Activated CD4-positive, alpha-beta T cell treated with anti-CD3 and anti-CD28 coated beads, Interleukin-2, amount 50 U/mL, for 4 hours (primary cell): Measurements from ENCODE around the gene C1QA.

Experiments
- DNase-seq, 2 experiments: peaks; one replicate each; pipeline ENCODE4 v3.0.0-alpha.2; 2020

C1QA gene

DNA sequence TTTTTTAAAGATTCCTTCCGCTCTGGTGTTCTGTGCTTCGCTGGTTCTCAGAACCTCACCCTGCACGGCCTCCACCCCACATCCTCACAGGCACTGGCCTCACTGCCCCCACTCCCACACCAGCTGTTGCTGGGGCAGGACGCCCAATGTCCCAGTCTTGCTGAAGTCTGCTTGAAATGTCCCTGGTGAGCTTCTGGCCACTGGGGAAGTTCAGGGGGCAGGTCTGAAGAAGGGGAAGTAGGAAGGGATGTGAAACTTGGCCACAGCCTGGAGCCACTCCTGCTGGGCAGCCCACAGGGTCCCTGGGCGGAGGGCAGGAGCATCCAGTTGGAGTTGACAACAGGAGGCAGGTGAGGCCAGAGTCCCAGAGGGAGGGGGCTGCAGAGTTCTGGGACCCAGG is at the start of gene C1QA:
Gene C1QA, plus strand, starts transcription at position 276 of the 400 bp plus-strand sequence. CDS start 989 bp downstream, outside the sequence.
- DNase-seq, result no peak

- no peak for DNase-seq
Measured at GRCh38 chr1:22587247-22587646, 49.2 kb upstream of the C1QA start.

DNA sequence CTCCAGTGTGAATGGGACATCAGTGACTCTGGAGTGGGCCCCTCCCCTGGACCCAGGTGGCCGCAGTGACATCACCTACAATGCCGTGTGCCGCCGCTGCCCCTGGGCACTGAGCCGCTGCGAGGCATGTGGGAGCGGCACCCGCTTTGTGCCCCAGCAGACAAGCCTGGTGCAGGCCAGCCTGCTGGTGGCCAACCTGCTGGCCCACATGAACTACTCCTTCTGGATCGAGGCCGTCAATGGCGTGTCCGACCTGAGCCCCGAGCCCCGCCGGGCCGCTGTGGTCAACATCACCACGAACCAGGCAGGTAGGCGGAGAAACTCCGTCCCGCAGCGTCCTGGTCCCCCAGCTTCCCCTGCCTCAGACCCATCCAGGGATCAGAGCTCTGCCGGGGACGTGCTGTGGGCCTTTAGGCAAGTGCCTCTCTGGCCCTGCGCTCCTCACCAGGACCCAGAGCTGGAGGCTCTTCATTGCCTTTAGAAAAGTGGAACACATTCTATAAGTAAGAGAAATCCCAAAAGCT is 47.5 kb upstream of the C1QA start:
- DNase-seq, result no peak

- DNase-seq, result no peak
Measured at GRCh38 chr1:22591576-22591975, 44.9 kb upstream of the C1QA start.

DNA sequence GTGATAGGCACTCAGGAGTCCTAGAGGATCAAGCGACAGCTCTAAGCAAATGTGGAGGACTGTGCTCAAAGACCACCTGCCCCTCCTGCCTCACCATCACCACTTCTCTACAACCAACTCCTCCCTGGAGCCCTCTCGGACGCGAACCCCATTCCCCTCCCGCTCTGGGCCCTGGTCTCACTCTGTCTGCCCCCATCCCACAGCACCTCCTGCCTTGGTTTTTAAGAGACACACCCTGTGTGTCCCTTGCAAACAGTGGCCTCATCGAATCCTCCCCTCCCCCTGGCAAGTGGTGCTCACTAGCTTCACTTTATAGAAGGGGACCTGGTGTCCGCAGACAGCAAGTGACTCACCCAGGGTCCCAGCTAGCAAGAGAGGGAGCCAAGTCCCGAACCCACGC is 44.4 kb upstream of the C1QA start:
- DNase-seq, result no peak

- DNase-seq, result no peak
Measured at GRCh38 chr1:22592919-22593790, 43.3 kb upstream of the C1QA start.

DNA sequence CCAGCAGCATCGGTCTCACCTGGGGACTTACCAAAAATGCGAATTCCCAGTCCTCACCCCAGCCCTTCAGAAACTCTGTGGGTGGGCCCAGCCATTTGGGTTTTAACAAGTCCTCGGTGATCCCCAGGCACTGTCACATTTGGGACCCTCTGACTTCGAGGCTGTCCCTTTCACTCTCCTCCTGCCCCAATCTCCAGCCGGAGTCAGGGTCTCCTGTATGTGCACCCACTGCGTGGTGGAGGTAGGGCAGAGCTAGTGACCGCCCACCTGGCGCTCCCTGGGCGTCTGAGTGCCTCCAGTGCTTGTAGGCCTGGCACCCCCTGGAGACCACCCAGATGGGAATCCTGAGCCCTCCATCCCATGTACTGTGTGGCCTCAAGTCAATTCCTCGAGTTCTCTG is 42.0 kb upstream of the C1QA start:
- no peak for DNase-seq

GRCh38 chr1:22595108-22595507 is 41.3 kb upstream of the C1QA start:
- no peak for DNase-seq

DNA sequence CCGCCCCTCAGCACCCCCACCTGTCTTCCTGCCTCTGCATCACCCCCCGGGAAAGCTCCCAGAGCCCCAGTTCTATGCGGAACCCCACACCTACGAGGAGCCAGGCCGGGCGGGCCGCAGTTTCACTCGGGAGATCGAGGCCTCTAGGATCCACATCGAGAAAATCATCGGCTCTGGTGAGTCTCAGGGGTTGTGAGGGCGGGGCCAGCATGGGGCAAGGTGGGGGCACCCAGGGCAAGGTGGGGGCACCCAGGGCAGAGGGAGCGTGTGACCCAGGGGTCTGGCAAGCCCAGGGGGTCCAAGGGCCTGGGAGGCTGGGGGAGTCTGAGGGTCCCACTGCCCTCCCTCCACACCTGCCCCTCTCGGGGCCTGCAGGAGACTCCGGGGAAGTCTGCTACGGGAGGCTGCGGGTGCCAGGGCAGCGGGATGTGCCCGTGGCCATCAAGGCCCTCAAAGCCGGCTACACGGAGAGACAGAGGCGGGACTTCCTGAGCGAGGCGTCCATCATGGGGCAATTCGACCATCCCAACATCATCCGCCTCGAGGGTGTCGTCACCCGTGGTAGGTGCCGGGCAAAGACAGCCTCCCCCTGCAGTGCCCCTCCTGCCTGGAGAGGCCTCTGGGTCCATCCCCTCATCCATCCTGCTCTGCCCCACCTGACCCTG is 39.0 kb upstream of the C1QA start:
- no peak for DNase-seq

DNA sequence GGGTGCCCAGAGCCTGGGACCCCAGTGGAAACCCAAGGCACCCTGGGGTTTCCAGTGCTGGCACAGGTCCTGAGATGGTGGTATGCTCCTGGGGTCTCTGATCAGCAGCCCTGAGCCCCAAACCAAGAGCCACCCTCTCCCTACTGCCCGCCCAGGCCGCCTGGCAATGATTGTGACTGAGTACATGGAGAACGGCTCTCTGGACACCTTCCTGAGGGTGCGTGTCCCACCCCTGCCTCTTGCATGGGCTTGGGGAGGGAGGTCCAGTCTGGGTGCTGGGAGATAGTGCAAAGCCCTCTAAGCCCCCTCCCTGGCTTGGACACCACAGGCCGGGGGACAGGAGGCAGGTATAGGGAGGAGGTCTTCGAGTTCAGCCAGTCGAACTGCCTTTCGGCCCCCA is 38.4 kb upstream of the C1QA start:
- no peak for DNase-seq

- DNase-seq, result no peak
Measured at GRCh38 chr1:22598736-22599135, 37.7 kb upstream of the C1QA start.

DNA sequence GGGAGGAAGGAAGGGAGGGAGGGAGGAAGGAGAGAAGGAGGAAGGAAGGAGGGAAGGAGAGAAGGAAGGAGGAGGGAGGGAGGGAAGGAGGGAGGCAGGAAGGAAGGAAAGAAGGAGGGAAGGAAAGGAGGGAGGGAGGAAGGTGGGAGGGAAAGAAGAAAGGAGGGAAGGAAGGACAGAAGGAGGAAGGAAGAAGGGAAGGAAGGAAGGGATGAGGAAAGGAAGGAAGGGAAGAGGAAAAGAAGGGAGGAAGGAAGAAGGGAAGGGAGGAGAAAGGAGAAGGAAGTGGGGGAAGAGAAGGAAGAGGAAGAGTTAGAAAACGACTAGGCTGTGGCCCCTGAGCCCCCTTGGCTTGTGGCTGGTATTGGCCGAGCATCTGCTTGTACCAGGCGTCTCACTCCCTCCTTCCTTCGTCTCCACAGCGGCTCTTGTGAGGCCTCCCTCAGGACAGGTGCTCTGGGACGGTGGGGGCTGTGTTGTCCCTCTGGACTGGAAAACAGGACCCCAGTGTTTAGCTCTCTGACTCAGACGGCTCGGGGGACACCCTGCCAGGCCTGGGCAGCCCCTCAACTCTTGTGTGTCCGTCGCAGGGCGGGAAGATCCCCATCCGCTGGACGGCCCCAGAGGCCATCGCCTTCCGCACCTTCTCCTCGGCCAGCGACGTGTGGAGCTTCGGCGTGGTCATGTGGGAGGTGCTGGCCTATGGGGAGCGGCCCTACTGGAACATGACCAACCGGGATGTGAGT is 36.2 kb upstream of the C1QA start:
- DNase-seq, result no peak

- DNase-seq, result no peak
Measured at GRCh38 chr1:22600817-22601605, 35.4 kb upstream of the C1QA start.

DNA sequence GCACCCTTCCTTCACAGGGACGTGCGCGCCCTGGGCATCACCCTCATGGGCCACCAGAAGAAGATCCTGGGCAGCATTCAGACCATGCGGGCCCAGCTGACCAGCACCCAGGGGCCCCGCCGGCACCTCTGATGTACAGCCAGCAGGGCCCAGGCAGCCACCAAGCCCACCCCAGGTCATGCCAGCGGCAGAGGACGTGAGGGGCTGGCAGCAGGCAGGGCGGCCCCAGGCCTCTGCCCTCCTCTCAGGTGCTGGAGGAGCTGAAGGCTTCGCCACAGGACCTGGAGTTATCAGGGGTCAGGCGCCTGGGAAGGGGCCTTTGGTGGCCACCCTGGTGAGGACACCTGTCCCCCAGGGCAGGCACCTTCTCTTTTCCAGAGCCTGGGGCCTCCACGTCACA is 34.8 kb upstream of the C1QA start:
- DNase-seq, result no peak

- DNase-seq, result no peak
Measured at GRCh38 chr1:22602060-22602740, 34.2 kb upstream of the C1QA start.

GRCh38 chr1:22606161-22606560 is 30.3 kb upstream of the C1QA start:
- DNase-seq, result no peak

DNA sequence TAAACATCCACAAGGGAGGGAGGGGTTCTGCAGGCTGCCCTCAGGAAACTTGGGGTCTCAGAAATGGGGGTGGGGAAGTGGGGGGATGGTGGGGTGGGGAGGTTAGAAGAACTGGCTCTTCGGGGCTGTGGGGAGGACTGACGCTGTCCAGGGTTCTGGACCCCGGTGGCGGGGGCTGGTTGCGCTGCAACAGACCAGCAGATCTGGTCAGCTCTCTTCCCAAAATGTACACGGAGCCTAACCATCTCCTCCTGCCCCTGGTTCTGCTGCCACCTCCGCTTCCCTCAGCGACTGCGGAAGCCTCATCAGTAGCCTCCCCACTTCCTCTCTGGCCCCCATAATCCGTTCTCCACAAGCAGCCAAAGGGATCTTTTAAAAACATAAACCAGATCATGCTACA is 29.3 kb upstream of the C1QA start:
- DNase-seq, result no peak

GRCh38 chr1:22608361-22608760 is 28.1 kb upstream of the C1QA start:
- DNase-seq, result no peak

DNA sequence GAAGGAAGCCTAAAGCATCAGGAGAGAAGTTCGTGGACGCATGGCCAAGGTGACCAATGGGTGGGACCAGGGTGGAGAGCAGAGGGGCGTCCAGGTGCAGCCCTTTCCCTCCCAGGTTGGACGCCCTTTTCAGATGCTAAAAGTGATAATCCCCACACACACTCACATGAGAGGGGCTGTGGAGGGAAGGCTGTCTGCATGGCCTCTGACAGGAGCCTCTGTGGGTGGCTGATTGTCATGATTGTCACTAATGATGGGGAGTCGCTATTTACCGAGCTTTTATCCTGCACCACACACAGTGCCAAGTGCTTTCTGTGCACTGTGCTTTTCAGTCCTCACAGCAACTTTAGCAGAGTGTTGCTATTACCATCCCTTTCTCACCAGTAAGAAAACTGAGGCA is 27.1 kb upstream of the C1QA start:
- no peak for DNase-seq

GRCh38 chr1:22611530-22611947 is 24.9 kb upstream of the C1QA start:
- DNase-seq, result no peak

- no peak for DNase-seq
Measured at GRCh38 chr1:22612671-22613571, 23.5 kb upstream of the C1QA start.
